DMS114 treated with DMSO at 0.1 percent for 48 hours (cell line): ENCODE results near the gene STAB1.

Source experiments
- DNase-seq: peaks from one replicate; lab custom pipeline; 2025; ENCODE audit not compliant: unreplicated experiment; lab: John Stamatoyannopoulos, UW

Gene STAB1

GRCh38 chr3:52483577-52484381 lies 11.4 kb upstream of the STAB1 start:
- DNase-seq = no peak

DNA sequence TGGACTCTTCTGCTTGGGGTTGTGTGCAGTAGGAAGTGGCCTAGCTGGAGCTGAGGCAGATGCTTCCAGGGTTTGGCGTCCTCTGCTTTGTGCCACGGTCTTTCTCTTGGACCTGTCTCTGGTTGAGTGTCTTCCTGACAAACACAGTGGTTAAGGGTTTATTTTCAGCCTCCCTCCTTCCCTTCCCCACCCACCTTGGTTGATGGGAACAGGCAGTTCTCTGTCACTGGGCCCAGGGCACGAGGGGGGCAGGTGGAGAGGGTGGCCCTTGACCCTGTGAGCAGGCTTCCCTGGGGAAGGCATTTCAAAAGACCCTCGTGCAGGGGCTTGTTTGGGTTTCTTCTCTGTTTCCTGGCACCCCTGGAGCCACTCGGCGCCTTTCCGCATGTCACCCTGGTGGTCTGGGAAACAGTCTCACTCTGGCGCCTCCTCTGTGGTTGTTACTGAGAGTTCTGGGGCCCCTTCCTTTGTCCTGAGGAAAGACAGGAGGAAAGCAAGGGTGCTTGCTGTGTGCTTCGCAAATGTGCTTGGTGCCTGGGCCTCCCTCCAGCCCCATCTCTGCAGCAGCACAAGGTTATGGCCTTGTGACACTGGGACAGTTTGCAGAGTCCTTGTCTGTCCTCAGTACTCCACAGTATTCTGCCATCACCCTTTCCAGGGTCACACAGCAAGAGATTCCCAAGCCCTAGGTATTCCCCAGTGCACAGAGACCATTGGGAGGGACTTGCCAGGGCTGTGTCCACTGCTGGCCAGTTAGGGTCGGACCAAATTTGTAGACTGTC lies 10.3 kb upstream of the STAB1 start:
- no peak for DNase-seq

- no peak for DNase-seq
Measured at GRCh38 chr3:52487050-52487787, 7.9 kb upstream of the STAB1 start.

DNA sequence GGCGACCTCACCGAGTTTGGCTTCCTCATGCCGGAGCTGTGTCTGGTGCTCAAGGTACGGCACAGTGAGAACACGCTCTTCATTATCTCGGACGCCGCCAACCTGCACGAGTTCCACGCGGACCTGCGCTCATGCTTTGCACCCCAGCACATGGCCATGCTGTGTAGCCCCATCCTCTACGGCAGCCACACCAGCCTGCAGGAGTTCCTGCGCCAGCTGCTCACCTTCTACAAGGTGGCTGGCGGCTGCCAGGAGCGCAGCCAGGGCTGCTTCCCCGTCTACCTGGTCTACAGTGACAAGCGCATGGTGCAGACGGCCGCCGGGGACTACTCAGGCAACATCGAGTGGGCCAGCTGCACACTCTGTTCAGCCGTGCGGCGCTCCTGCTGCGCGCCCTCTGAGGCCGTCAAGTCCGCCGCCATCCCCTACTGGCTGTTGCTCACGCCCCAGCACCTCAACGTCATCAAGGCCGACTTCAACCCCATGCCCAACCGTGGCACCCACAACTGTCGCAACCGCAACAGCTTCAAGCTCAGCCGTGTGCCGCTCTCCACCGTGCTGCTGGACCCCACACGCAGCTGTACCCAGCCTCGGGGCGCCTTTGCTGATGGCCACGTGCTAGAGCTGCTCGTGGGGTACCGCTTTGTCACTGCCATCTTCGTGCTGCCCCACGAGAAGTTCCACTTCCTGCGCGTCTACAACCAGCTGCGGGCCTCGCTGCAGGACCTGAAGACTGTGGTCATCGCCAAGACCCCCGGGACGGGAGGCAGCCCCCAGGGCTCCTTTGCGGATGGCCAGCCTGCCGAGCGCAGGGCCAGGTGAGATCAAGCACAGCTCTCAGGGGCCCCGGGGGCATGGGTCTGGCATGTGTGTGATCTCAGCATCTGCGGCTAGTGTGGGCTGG lies 7.1 kb upstream of the STAB1 start:
- DNase-seq = no peak

DNA sequence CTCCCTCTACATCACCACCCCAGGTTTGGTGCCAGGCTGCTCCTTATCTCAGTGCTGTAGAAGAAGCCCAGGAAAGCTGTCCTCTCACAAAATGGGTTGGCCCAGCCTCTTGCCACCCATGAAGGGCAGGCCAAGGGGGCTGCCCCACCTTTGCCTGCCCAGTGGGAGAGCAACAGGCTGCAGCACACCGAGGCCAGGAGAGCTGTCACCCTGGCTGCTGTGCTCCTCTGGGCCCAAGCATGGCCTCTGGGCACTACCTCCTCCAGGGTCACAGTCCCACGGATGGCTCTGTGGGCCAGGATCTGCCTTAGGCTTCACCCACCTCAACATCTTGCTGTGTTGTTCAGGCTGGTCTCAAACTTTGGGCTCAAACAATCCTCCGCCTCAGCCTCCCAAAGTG lies 6.4 kb upstream of the STAB1 start:
- no peak for DNase-seq

- DNase-seq = no peak
Measured at GRCh38 chr3:52489453-52489852, 5.7 kb upstream of the STAB1 start.

DNA sequence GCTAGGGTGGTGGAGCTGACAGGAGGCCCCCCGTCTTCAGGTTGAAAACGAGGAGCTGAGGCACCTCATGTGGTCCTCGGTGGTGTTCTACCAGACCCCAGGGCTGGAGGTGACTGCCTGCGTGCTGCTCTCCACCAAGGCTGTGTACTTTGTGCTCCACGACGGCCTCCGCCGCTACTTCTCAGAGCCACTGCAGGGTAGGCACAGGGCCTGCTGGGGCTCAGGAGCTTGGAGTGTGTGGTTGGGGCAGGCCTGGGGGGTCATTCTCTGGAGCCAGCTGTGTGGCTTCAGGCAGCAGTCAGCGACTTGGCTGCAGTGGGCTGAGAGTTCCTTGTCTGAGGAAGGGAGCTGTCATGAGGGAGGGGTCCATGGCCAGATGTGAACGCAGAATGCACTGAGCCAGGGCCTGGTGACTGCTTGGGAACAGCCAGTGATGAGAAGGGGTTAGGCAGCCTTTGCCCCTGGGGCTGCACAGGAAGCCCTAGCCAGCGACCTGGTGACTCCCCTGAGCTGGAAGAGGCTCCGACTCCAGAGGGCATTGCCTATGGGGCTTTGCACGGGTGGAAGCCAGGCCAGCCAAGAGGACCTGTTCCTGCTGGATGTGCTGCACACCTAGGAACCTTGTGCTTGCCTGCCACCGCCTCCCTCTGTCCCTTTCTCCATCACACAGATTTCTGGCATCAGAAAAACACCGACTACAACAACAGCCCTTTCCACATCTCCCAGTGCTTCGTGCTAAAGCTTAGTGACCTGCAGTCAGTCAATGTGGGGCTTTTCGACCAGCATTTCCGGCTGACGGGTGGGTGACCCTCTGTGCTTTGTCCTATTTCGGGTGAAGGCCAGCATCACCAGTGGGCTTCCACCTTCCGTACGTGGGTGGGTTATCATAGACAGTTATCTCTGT lies 4.9 kb upstream of the STAB1 start:
- DNase-seq = no peak

DNA sequence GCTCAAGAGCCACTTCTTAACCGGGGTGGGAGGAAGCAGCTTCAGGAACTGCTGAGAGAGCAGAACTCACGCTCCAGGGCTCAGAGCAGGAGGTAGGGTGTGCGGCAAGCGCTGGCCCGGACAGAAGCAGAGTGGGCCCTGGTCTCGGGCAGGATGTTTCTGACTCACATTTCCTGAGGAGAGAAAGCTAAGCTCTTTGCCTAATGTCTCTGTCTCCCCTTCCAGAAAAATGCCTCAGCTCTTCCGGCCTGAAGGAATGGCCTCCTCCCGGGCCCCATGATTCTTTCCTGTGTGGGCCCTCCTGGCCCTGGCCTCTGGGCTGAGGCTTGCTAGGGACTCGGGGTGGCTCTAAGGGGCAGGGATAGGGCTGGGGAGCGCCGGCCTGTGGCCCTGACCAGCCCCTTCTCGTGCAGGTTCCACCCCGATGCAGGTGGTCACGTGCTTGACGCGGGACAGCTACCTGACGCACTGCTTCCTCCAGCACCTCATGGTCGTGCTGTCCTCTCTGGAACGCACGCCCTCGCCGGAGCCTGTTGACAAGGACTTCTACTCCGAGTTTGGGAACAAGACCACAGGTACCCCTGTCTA lies 4.1 kb upstream of the STAB1 start:
- DNase-seq = no peak

- no peak for DNase-seq
Measured at GRCh38 chr3:52492059-52492458, 3.1 kb upstream of the STAB1 start.

GRCh38 chr3:52493232-52494017 lies 1.7 kb upstream of the STAB1 start:
- no peak for DNase-seq

DNA sequence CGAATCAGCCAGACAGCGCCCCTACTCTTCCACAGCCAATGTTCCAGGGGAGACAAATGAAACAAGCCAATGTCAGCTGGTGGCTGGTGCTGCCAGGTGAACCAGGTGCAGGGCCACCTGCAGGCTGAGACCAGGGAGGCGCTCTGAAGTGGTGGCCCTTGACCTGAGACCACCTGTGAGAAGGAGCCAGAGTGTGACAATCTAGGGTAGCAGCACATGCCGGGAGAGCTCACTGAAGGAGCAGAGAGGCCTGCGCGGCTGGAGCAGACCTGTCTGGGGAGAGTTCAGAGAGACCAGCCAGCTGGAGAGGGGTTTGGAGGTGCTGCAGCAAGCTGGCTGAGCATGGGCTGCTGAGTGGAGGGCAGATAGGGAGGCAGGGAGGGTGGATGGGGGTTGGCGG lies 693 bp upstream of the STAB1 start:
- no peak for DNase-seq

DNA sequence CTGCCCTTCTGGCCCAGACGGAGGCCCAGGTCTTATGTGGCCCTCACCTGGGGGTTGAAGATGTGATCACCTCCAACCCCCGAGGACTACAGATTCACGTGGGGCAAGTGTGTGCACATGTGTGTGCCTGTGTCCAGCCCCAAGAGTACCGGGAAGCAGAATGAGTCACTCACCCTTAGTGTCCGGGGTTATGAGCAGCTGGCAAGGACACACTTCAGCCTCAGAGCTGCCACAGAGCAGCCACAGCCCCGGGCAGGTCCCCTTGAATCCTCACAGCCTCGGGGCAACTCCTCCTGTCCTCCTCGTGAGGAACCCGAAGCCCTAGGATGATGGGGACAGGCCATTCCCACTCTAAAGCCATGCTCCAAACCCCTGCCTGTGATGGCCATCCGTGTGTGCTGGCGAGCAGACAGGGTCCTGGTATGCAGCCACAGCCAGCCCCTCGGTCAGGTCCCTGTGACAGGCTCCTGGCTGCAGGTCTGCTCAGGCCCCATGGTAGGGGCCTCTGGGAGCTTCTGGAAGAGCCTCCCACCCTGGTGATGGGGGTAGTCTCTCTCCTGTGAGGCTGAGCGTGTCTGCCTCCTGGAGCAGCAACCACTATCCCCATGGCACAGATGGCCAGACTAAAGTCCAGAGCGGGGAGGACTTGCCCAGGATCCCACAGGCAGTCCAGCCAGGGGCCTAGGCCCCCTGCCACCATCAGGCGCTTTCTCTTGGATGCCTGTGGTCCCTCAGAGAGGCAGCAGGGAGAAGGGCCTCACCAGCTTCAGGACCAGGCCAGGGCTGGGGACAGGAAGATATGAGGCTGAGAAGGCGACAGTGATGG lies 852 bp downstream of the STAB1 start:
- DNase-seq = no peak

DNA sequence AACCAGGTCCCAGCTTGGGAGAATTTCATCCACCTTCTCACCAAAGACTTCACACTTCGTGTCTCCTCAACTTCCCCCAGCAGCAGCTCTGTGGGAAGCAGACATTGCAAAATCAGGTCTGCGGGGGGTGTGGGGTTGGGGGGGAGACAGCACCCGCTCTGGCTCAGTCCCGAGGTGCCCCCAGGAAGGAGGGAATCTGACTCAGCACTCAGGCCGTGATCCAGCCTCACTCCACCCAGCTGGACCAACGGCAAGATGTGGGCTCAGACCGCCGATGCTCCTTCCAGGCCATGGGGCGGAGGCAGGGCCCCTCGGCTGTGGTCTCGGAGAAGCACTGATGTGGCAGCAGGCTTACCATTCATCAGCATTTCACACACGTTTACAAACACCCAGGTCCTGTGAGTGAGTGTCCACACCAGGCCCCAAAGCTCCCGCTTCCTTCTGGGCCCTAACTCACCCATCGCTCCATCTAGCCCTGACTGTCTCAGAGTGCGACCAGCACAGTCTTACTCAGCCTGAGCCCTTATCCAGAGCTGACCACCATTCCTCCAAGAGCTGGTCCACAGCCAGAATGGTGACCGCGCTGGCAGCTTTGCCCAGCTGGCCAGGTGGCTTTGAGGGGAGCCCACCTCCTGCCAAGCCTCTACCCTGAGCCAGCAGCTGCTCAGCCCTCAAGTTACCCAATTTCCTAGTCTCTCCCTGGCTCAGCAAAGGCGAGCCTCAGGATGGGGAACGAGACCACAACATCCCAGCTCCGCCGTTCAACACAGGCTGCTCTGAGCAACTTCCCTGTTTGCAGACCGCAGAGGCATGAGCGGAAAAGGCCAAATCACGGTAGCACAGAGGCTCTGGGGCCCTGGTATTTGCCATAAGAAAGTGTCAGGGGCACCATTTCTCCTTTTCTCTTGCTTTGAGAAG lies 3.3 kb downstream of the STAB1 start:
- no peak for DNase-seq

DNA sequence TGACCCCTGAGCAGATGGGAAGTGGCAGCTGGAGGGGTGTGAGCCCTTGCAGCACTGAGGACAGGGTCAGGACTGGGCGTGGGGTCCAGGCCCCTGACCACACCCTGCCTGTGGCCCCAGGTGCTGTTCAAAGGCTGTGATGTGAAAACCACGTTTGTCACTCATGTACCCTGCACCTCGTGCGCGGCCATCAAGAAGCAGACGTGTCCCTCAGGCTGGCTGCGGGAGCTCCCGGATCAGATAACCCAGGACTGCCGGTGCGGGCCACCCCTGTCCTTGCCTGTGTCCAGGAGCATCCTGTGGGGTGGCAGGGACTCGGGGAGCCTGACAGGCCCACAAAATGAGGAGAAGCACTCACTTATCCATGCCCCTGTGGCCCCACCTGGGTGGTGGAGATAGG lies 5.9 kb downstream of the STAB1 start:
- no peak for DNase-seq

DNA sequence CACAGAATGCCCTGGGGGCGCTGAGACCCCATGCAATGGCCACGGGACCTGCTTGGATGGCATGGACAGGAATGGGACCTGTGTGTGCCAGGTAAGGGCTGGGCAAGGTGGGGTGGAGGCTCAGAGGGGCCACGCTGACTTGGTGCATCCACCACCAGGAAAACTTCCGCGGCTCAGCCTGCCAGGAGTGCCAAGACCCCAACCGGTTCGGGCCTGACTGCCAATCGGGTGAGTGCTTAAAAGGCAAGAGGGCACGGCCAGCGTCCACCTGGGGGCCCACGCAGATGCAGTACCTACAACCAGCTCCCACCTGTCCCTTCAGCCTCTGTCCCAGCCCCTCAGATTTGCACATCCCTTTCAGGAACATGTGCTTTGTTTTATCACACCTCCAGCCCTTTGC lies 6.9 kb downstream of the STAB1 start:
- DNase-seq = no peak

GRCh38 chr3:52502808-52503350 lies 7.7 kb downstream of the STAB1 start:
- no peak for DNase-seq
